Measurements from ENCODE around the gene VWA5B1. TPM values are rescaled to one million over a fixed set of nuclear protein-coding genes. Genes with fewer than 3 reads are reported as not detected.

VWA5B1 gene
- total and polyA plus RNA-seq, 10 of the 15 experiments (the other 5 are each of a cell fraction or from before 2014, with no cell fraction given) = under 0.01 to 0.05 (median 0.01) TPM; not detected in 7

- CTCF ChIA-PET = interaction anchor here (0.6 kb wide), 2 partner anchors 82 to 383 kb away, joined by 3 to 4 read pairs; no protein-coding TSS in a partner anchor
- no peak for TF ChIP-seq HDAC6 (IDR thresholded peaks at IDR 0.05; ENCODE audit: unreplicated experiment)
- TF ChIP-seq RUNX3 (IDR thresholded peaks at IDR 0.05; ENCODE audit: low read length) = 0 out of 2 replicates have a peak, but pooled peaks have one; percentile 17
- TF ChIP-seq HCFC1 (IDR thresholded peaks at IDR 0.05; ENCODE audit: low read length) = no peak
- TF ChIP-seq IRF4 (IDR thresholded peaks at IDR 0.05; ENCODE audit: low read depth, low read length) = 0 out of 2 replicates have a peak, but pooled peaks have one; percentile 33
- peak; percentile 24; the same call in 1 of the 2 replicates for TF ChIP-seq JUNB (IDR thresholded peaks at IDR 0.05)
- peak; percentile 58; the same call in 1 of the 2 replicates for TF ChIP-seq NFYB (IDR thresholded peaks at IDR 0.05; ENCODE audit: insufficient read depth, low read depth, low read length)
- TF ChIP-seq MEF2B (IDR thresholded peaks at IDR 0.05; ENCODE audit: partially characterized antibody, poor library complexity, severe bottlenecking) = peak; percentile 58
- no peak for TF ChIP-seq BCL3 (IDR thresholded peaks at IDR 0.05; ENCODE audit: borderline replicate concordance, insufficient read depth, low read depth, low read length, poor library complexity, severe bottlenecking)
- no peaks in the 10 kb centered on the region for H4K20me1 ChIP-seq (ENCODE audit: control insufficient read depth, insufficient read depth)
- H3K4me2 ChIP-seq (ENCODE audit: control insufficient read depth, insufficient read depth) = no peak overlapping the region
- POLR2A ChIA-PET = interaction anchor here (0.6 to 1.1 kb wide), 2 partner anchors 28 to 177 kb away, joined by 3 to 5 read pairs; no protein-coding TSS in a partner anchor
- peak; percentile 68 for ATAC-seq
- no peak for FAIRE-seq
- in situ Hi-C loops (cut with MboI) (no loop called here), intact Hi-C loops (cut with micrococcal nuclease; ENCODE audit: unreplicated experiment) (no loop called here)
- H3K27me3 ChIP-seq (replicated peaks in 1 of 2; ENCODE audit: control insufficient read depth in 2 of 2, insufficient read depth in 2 of 2, low read length in 1 of 2) = no peaks in the 10 kb centered on the region
- no peaks in the 10 kb centered on the region for H3K79me2 ChIP-seq (ENCODE audit: control insufficient read depth, insufficient read depth, low read length)
- H3K27ac ChIP-seq (ENCODE audit: control insufficient read depth, insufficient read depth) = no peak overlapping the region
- no peaks in the 10 kb centered on the region for H3K36me3 ChIP-seq (ENCODE audit: control insufficient read depth in 2 of 2, insufficient read depth in 2 of 2, low read length in 1 of 2)
- no peaks in the 10 kb centered on the region; the same call in 2 of the 3 replicates for H3K9me3 ChIP-seq (replicated peaks; ENCODE audit: control insufficient read depth, insufficient read depth, low read length)
- SMC1A ChIA-PET (ENCODE audit: uncharacterized antibody, unreplicated experiment) = no interaction called here
- H2AFZ ChIP-seq (ENCODE audit: control insufficient read depth, low read depth, low read length) = peak overlapping the region; percentile 45
- RAD21 ChIA-PET (ENCODE audit: unreplicated experiment) = interaction anchor here (1.6 kb wide), 1 partner anchor 26 kb away, joined by 4 read pairs; no protein-coding TSS in a partner anchor
- BruUV-seq (replicated peaks) = no TSS peak
- DNase-seq (ENCODE audit: low read depth, low spot score) = peak; percentile 20
- H3K9ac ChIP-seq (ENCODE audit: control insufficient read depth, insufficient read depth, low read length) = no peak overlapping the region
- no peaks in the 10 kb centered on the region for H3K4me1 ChIP-seq (ENCODE audit: control insufficient read depth, insufficient read depth, low read length)
- no peak overlapping the region for H3K4me3 ChIP-seq
- 10% methylated on average over 7 of the region's 7 CpGs for WGBS (ENCODE audit: insufficient coverage, insufficient replicate concordance, low lambda C conversion rate, missing lambda C conversion rate)
These were observed 40.2 kb upstream of the VWA5B1 start for GRCh38 chr1:20250340-20250989.
